Uterus (tissue), 4 donors: ENCODE results near the gene EGFL8. TPM values are rescaled to one million over a fixed set of nuclear protein-coding genes. Genes with fewer than 3 reads are reported as not detected.
"Not testable (repeated sequence)": the region's sequence is repeated elsewhere in the genome, so short reads cannot be mapped to it uniquely, and the experiment has no call there.

Source experiments
- DNase-seq, 2 donors: peaks; one replicate each; pipeline ENCODE4 v3.0.0-alpha.2; 2019 to 2020
- H3K27ac ChIP-seq, 2 donors: fragments of 200-600 bp; sonication (generic); 1 replicate in 1 of 2; 2 replicates in 1 of 2; pipeline ENCODE4 v1.5.1; 2016 to 2018
- H3K27me3 ChIP-seq, 2 donors: fragments of 200-600 bp; sonication (generic); one replicate each; pipeline ENCODE4 v1.5.1; 2018 to 2019; ENCODE audit warnings: control low read depth in 1 of 2
- H3K36me3 ChIP-seq, 2 donors: fragments of 200-600 bp; sonication (generic); one replicate each; pipeline ENCODE4 v1.5.1; 2019; ENCODE audit warnings: control low read depth in 1 of 2
- H3K4me1 ChIP-seq, 2 donors: fragments of 200-600 bp; sonication (generic); one replicate each; pipeline ENCODE4 v1.5.1; 2018 to 2019; ENCODE audit warnings: control low read depth in 1 of 2
- H3K4me3 ChIP-seq, 2 donors: fragments of 200-600 bp; sonication (generic); 1 replicate in 1 of 2; 2 replicates in 1 of 2; pipeline ENCODE4 v1.5.1; 2018 to 2019; ENCODE audit warnings: mild to moderate bottlenecking in 1 of 2
- H3K9me3 ChIP-seq, 2 donors: fragments of 200-600 bp; sonication (generic); one replicate each; pipeline ENCODE4 v1.5.1; 2019; ENCODE audit warnings: control low read depth in 1 of 2
- POLR2A ChIP-seq, 2 donors: fragments of 450-650 bp; IDR thresholded peaks; one replicate each; pipeline ENCODE4 v1.6.1; 2016; ENCODE audit warnings: antibody characterized with exemption in 2 of 2, mild to moderate bottlenecking in 1 of 2, moderate library complexity in 1 of 2
- intact Hi-C: fragments of 100-400 bp; cut with DNase I; formaldehyde crosslinking; loops from one replicate; pipeline ENCODE4 v1.15.1; 2023; ENCODE audit warnings: low total_unique reads
- total RNA-seq, 4 donors: library from RNA; depleted of rRNA in 3 of 4; stranded (reverse); fragments of >200 nt in 3 of 4; gene quantifications; one replicate each; pipeline versions ENCODE4 v1.1.0 to v1.2.4, GENCODE V29; 2014 to 2023
- TF ChIP-seq, protein P1 (sequence below), 4 experiments: fragments of 200-600 bp in 2 of 4; fragments of 450-650 bp in 2 of 4; sonication (generic) in 2 of 4; IDR thresholded peaks; one replicate each; pipeline ENCODE4 v1.5.1; 2016 to 2019; ENCODE audit warnings: antibody characterized with exemption in 4 of 4, mild to moderate bottlenecking in 2 of 4, moderate library complexity in 1 of 4
- donor health status: DM: yes; HTN: yes; CAD: no.

The EGFL8 gene
- total RNA-seq, 4 donors from 2014 or later, result 9.2 to 54.8 (median 20.2) TPM

DNA sequence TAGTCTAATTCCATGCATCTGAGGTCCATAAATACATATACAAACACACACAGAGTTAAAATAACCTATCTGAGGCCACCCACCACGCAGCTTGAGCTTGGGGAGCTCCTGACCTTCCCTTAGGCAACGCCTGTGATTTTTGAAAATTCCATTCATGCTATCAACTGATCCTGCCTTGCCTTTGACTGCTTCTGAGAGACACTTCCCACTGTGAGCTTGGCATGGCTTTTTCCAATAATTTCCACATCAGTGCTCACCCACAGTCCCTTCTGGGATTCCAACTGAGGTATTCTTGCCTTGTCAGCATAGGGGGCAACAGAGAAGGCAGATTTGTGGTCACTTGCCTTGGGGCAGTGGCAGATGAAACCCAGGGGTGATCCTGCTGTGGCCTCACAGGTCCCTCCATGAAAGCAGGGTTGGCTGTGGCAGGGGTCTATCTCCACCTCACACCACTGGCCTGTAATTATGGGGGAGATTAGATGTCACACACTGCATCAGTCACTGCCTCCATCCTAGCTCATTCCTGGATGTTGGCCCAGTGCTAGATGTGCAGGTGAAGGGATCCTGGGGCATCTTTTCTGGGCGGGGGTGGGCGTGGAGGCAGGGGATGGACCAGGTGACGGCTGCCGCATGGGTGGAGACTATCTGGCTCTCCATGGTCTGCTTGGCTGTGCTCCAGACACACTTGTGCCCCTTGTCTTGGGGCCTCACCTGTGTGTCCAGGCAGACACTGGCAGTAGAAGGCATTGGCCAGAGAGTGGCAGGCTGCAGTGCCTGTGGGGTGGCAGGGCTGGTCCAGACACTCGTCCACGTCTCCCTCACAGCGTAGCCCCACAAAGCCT is 39.3 kb downstream of the EGFL8 start:
- H3K4me1 ChIP-seq, result no peaks in the 10 kb centered on the region
- intact Hi-C loops, result no loop called here
- H3K9me3 ChIP-seq, result no peaks in the 10 kb centered on the region
- DNase-seq, result no peak
- no peaks in the 10 kb centered on the region for H3K27me3 ChIP-seq
- H3K36me3 ChIP-seq, result no peaks in the 10 kb centered on the region
- no peak overlapping the region for H3K4me3 ChIP-seq
- no peak overlapping the region for H3K27ac ChIP-seq
- no peak for TF ChIP-seq POLR2A (IDR thresholded peaks at IDR 0.05)
- TF ChIP-seq, protein P1, sequence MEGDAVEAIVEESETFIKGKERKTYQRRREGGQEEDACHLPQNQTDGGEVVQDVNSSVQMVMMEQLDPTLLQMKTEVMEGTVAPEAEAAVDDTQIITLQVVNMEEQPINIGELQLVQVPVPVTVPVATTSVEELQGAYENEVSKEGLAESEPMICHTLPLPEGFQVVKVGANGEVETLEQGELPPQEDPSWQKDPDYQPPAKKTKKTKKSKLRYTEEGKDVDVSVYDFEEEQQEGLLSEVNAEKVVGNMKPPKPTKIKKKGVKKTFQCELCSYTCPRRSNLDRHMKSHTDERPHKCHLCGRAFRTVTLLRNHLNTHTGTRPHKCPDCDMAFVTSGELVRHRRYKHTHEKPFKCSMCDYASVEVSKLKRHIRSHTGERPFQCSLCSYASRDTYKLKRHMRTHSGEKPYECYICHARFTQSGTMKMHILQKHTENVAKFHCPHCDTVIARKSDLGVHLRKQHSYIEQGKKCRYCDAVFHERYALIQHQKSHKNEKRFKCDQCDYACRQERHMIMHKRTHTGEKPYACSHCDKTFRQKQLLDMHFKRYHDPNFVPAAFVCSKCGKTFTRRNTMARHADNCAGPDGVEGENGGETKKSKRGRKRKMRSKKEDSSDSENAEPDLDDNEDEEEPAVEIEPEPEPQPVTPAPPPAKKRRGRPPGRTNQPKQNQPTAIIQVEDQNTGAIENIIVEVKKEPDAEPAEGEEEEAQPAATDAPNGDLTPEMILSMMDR (IDR thresholded peaks at IDR 0.05), result no peak

DNA sequence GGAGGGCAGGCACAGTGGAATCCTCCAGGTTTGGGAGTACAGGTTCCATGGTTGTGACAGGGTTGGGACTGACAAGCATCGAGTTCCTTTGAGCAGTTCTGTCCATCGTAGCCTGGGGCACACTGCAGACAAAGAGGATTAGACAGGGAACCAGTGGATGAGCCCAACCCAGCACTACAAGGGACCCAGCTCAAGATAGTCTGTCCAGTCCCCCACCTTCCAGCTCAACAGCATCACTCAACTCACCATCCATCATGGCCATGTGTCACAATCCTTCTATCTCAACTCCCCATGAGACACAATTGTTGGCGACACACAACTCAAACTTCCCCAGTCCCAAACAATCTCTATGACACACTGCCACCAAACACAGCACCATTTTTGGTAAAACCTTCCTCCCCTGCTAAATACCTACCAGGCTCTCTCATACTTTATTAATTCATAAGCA is 39.9 kb downstream of the EGFL8 start:
- H3K4me1 ChIP-seq, result no peaks in the 10 kb centered on the region
- no peaks in the 10 kb centered on the region for H3K36me3 ChIP-seq
- TF ChIP-seq POLR2A (IDR thresholded peaks at IDR 0.05), result no peak
- H3K9me3 ChIP-seq, result no peaks in the 10 kb centered on the region
- no peak overlapping the region for H3K4me3 ChIP-seq
- no peaks in the 10 kb centered on the region for H3K27me3 ChIP-seq
- DNase-seq, result no peak
- no peak overlapping the region for H3K27ac ChIP-seq
- intact Hi-C loops, result no loop called here

DNA sequence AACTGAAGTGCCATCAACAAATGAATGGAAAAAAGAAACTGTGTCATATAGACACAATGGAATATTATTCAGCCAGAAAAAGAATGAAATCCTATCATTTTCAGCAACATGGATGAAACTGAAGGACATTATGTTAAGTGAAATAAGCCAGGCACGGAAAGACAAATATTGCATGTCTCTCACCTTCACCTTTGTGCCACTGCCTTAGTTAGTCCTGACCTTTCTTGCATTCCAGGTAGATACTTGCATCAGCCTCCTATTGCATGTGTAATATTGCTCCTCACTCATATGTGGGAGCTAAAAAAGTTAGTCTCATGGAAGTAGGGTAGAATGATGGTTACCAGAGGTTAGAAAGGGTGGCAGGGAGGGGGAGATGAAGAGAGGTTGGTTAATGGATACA is 44.6 kb downstream of the EGFL8 start:
- intact Hi-C loops, result no loop called here
- no peak for TF ChIP-seq POLR2A (IDR thresholded peaks at IDR 0.05)
- TF ChIP-seq, protein P1 (IDR thresholded peaks at IDR 0.05), result no peak
- no peaks in the 10 kb centered on the region for H3K36me3 ChIP-seq

DNA sequence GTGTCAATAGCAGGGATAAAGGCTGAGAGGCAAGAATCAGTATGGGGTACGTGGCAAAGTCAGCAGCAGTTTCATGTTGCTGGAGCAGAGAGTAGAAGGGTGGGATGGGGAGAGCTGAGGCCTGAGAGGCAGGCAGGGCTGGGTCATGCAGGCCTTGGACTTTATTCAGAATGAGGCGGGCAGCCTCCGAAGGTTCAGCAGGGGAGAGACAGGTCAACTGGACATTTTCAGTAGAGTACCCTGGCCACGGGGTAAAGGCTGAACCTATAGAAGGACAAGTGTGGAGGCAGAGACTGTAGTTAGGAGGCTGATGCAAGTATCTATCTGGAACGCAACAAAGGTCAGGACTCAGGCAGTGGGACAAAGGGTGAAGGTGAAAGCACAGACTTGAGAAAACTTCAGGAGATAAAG is 45.8 kb downstream of the EGFL8 start:
- Histone ChIP-seq H3K27ac (no peak overlapping the region), H3K4me3 (no peak overlapping the region), H3K4me1 (no peaks in the 10 kb centered on the region), H3K36me3 (no peaks in the 10 kb centered on the region), H3K27me3 (no peaks in the 10 kb centered on the region), H3K9me3 (no peaks in the 10 kb centered on the region)
- DNase-seq, result no peak
- intact Hi-C loops, result no loop called here
- TF ChIP-seq POLR2A (IDR thresholded peaks at IDR 0.05), result no peak
- TF ChIP-seq, protein P1 (IDR thresholded peaks at IDR 0.05), result no peak

More for the DNA sequence above, 44.6 kb downstream of the EGFL8 start:
- H3K9me3 ChIP-seq, result no peaks in the 10 kb centered on the region
- DNase-seq, result no peak
- H3K4me3 ChIP-seq, result no peak overlapping the region
- H3K4me1 ChIP-seq, result no peaks in the 10 kb centered on the region
- no peak overlapping the region for H3K27ac ChIP-seq
- no peaks in the 10 kb centered on the region for H3K27me3 ChIP-seq

DNA sequence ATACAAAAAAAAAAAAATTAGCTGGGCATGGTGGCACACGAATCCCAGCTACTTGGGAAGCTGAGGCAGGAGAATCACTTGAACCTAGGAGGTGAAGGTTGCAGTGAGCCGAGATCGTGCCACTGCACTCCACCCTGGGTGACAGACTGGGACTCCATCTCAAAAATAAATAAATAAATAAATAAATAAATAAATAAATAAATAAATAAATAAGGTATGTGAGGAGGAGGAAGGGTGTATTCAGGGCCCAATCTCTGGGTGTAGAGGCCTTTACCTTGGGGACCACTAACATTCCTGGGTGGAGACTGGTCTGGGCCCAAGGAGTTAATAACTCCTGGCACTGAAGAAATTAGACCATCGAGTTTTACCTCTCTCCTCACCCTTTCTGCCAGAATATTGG is 47.0 kb downstream of the EGFL8 start:
- H3K36me3 ChIP-seq, H3K4me1 ChIP-seq, H3K27me3 ChIP-seq, H3K27ac ChIP-seq, intact Hi-C loops, H3K9me3 ChIP-seq, DNase-seq, H3K4me3 ChIP-seq: not testable (repeated sequence)

DNA sequence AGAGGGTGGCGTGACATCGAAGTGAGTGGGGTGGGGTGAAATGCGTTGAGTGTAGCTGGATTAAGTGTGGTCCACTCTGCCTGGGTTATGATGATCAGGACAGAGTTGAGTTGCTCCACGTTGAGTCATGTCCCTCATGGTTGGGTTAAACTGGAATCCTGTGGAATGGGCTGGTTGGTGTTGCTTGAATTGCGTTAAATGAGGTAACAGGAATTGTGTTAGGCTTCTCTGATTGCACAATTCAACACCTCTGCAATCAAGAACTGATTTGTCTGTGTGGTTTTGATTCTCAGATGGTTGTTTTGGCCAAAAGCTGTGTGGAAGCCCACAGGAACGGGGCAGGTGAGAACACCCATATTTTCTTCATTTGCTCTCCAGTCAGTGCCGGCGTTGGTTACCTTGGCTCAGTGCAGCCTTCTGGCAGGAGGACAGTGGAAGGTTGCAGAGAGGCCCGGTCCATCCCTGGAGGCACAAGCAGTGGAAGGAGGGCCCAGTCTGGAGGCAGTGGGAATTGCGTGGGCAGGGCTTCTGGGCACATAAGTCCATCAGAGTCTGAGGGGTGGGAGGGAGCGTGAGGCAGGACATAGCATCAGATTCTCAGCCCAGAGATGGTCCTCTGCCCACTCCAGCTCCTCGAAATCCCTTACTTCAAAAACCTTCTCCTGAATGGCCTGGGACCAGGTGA is 47.8 kb downstream of the EGFL8 start:
- H3K27ac ChIP-seq, result no peak overlapping the region
- no peak for DNase-seq
- H3K4me3 ChIP-seq, result no peak overlapping the region
- no peaks in the 10 kb centered on the region for H3K36me3 ChIP-seq
- intact Hi-C loops, result no loop called here
- no peaks in the 10 kb centered on the region for H3K27me3 ChIP-seq
- no peaks in the 10 kb centered on the region for H3K9me3 ChIP-seq
- no peaks in the 10 kb centered on the region for H3K4me1 ChIP-seq
- TF ChIP-seq, protein P1 (IDR thresholded peaks at IDR 0.05), result no peak
- no peak for TF ChIP-seq POLR2A (IDR thresholded peaks at IDR 0.05)
